NCI-H2171 (cell line): Measurements from ENCODE around the gene MT1M.
"Not testable (repeated sequence)": the region's sequence is repeated elsewhere in the genome, so short reads cannot be mapped to it uniquely, and the experiment has no call there.

Experiments used
- DNase-seq: peaks from one replicate; lab custom pipeline; 2025; lab: John Stamatoyannopoulos, UW

MT1M gene

GRCh38 chr16:56608876-56609462, 23.5 kb upstream of the MT1M start:
- DNase-seq = no peak

- DNase-seq = peak; percentile 60
Measured at GRCh38 chr16:56609463-56609921, 23.0 kb upstream of the MT1M start.

DNA sequence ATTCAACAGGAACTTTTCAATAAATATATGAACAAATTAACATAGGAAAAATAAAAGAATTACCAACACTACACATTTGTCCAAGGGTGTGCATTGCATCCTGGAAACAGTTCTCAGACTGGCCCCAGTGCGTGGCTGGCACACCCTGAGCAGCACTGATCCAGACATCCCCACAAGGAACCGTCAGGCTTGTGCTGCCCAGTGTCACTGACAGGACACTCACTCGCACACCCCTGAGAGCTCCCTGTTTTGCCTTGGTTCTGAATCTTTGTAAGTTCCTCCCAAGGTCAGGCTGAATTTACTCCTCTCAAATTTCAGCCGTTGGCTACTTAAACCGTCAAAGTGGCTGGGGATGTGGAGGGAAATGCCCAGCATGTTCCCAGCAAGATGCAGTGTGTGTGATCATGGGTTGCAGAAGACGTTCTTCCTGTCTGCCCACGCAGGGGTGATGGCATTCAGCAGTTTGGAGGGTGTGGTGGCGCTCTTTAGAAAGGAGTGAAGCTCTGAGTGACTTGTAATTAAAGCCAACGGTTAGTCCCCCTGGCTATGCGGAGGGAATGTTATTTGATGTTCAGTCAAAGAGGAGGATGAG, 22.3 kb upstream of the MT1M start:
- DNase-seq = no peak

GRCh38 chr16:56610609-56611111, 21.8 kb upstream of the MT1M start:
- DNase-seq = no peak

GRCh38 chr16:56611281-56611833, 21.1 kb upstream of the MT1M start:
- no peak for DNase-seq

GRCh38 chr16:56613706-56614105, 18.8 kb upstream of the MT1M start:
- no peak for DNase-seq

- DNase-seq = no peak
Measured at GRCh38 chr16:56614549-56614991, 17.9 kb upstream of the MT1M start.

DNA sequence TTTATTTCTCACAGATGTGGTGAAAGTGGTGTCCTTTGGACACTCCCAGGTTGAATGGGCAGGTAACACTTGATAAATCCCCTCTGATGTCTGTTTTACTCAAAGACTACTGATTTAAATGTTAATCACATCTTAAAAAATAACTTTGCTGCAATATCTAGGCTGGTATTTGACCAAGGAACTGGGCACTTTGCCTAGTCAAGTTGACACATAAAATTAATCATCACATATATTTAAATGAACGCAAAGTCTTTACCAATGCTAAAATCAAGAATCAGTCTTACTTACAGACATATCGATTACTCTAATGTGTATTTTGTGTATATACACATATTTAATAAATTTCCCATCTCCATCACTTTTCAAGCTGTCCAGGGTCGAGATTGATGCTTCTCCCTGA, 17.1 kb upstream of the MT1M start:
- no peak for DNase-seq

- no peak for DNase-seq
Measured at GRCh38 chr16:56616608-56617211, 15.7 kb upstream of the MT1M start.

DNA sequence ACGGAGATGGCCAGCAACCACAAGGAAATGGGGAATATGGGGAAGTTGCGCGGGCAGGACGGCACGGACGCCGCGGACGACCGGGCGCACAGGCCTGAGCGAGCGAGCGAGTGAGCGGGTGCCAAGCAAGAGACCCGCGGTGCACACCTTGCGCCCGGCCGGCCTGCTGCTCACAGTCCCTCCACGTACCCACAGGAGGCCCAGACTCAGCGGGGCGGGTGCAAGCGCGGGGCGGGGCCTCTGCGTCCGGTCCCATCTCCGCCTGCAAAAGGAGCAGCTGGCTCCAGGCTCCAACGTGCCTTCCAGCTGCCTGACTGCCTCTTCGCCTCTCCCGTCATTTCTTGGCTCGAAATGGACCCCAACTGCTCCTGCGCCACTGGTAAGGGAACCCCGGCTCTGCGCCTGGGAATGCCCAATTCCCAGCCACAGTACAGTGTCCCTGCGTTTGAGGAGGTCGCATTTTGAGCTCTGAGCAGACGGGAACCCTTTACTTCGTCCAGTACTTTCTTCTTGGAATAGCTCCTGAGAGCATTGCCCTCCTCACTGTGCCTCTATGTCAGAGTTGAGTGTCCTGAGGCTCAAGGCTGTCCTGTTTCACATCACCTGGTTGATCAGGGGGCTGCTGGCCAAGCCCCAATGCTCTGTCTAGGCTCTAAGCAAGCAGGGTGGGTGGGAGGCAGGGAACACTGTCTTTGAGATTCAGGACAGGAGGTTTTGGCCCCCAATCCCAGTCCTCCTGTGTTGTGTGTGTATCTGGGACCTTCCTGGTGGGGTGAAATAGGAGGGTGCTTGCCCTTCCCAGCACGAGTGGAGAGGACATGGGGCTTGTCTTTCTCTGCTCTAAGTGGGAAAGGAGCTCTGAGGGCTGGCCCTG, 15.0 kb upstream of the MT1M start:
- DNase-seq = no peak

- no peak for DNase-seq
Measured at GRCh38 chr16:56618138-56618537, 14.3 kb upstream of the MT1M start.

DNA sequence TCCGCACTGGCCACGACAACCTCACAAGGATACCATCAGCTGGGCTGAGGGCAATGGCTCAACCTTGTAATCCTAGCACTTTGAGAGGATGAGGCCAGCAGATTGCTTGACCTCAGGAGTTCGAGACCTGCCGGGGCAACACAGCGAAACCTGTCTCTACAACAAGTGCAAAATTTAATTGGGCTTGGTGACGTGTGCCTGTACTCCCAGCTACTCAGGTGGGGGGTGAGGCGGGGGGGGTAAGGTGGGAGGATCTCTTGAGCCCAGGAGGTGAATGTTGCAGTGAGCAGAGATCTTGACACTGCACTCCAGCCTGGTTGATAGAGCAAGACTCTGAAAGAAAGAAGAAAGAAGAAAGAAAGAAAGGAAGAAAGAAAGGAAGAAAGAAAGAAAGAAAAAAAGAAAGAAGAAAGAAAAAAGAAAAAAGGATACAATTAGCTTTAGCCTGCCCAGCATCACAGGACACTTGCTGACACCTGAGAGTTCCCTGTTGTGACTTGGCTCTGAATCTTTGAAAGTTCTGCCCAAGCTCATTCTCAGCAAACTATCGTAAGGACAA, 12.0 kb upstream of the MT1M start:
- DNase-seq = no peak

DNA sequence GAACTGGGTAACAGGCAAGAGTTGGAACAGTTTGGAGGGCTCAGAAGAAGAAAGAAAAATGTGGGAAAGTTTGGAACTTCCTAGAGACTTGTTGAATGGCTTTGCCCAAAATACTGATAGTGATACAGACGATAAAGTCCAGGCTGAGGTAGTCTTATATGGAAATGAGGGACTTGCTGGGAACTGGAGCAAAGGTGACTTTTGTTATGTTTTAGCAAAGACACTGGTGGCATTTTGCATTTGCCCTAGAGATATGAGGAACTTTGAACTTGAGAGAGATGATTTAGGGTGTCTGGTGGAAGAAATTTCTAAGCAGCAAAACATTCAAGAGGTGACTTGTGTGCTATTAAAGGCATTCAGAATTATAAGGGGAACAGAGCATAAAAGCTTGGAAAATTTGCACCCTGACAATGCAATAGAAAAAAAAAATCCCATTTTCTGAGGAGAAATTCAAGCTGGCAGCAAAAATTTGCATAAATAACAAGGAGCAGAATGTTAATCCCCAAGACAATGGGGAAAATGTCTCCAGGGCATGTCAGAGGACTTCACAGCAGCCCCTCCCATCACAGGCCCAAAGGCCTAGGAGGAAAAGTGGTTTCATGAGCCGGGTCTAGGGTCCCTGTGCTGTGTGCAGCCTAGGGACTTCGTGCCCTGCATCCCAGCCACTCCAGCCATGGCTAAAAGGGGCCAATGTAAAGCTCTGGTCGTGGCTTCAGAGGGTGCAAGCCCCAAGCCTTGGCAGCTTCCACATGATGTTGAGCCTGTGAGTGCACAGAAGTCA, 10.6 kb upstream of the MT1M start:
- DNase-seq = not testable (repeated sequence)

GRCh38 chr16:56623184-56623583, 9.3 kb upstream of the MT1M start:
- DNase-seq = not testable (repeated sequence)

DNA sequence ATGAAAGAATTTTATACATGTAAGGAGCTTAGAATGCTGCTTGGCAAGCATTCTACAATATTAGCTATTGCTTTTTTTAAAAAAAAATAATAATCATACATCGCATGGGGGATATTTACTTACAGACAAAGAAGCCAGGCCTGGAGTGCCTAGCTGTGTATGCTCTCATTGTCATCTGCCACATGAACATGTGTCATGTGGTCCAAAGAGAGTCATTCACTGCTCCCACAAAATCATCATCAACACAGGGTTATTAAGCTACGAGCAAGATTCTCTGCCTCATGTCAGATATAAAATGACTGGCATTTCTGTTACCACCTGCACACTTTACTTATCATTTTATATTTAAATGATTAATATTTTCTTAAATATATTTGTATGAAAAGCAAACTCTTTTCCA, 8.8 kb upstream of the MT1M start:
- DNase-seq = no peak

- no peak for DNase-seq
Measured at GRCh38 chr16:56625140-56625942, 7.1 kb upstream of the MT1M start, which contains the start of gene MT1E. MT1E (plus strand) TSS chr16:56625781; CDS start chr16:56625852, 71 bp downstream.

DNA sequence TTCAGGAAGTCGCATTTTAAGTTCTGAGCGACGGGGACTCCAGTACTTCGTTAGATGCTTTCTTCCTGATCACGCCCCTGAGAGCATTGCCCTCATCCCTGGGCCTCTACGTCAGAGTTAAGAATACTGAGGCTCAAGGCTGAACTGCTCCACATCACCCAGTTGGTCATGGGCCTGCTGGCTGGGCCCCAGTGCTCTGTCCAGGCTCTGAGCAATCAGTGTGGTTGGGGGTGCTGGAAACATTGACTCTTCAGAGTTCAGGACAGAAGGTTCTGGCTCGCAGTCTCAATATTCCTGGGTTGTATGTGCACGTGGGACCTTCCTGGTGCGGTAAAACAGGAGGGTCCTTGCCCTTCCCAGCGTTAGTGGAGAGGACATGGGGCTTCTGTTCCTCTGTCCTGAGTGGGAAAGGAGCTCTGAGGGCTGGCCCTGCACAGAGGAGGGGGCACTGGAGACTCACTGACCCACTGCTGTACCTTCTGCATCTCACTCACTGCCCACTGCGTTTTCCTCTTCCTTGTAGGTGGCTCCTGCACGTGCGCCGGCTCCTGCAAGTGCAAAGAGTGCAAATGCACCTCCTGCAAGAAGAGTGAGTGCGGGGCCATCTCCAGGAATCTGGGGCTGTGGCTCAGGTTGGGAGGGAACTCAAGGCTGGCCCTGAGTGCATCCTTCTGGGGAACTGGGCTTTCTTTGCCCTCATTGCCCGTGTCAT, 6.4 kb upstream of the MT1M start:
- DNase-seq = no peak

DNA sequence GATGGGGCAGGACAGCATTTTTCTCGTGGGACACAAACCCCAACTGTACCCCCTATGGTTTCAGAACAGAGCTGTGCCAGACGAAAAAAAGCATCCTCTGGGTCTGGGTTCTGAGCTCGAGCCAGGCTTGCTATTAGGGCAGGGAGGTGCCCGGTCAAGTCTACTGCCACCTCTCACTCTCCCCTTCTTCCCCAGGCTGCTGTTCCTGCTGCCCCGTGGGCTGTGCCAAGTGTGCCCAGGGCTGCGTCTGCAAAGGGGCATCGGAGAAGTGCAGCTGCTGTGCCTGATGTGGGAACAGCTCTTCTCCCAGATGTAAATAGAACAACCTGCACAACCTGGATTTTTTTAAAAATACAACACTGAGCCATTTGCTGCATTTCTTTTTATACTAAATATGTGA, 5.8 kb upstream of the MT1M start:
- no peak for DNase-seq
